CD14-positive monocyte (primary cell): Measurements from ENCODE around the gene GPER1. TPM values are rescaled to one million over a fixed set of nuclear protein-coding genes. Genes with fewer than 3 reads are reported as not detected.

Experiments
- DNase-seq, 3 donors: peaks; one replicate each; pipeline ENCODE4 v3.0.0-alpha.2; 2011 to 2022
- H2AFZ ChIP-seq: 2 replicates; pipeline ENCODE4 v1.6.0; 2012; ENCODE audit warnings: mild to moderate bottlenecking, low read depth, low read length, inconsistent platforms; ENCODE audit not compliant: insufficient read depth, poor library complexity, severe bottlenecking
- H3K27ac ChIP-seq, 2 donors: 1 replicate in 1 of 2; 2 replicates in 1 of 2; pipeline ENCODE4 v1.5.1; 2012 to 2013; ENCODE audit warnings: low read length in 2 of 2, control low read depth in 1 of 2, inconsistent platforms in 1 of 2, low read depth in 1 of 2, mild to moderate bottlenecking in 1 of 2
- H3K27me3 ChIP-seq, 2 donors: one replicate each; pipeline versions ENCODE4 v1.6.0 to v1.6.1; 2011 to 2013; ENCODE audit warnings: low read length in 2 of 2; ENCODE audit not compliant: control insufficient read depth in 2 of 2, insufficient read depth in 2 of 2
- H3K36me3 ChIP-seq, 2 donors: replicated peaks in 1 of 2; 1 replicate in 1 of 2; 2 replicates in 1 of 2; pipeline versions ENCODE4 v1.5.1 to v1.6.1; 2012 to 2013; ENCODE audit warnings: low read length in 2 of 2, control low read depth in 1 of 2, inconsistent platforms in 1 of 2, mild to moderate bottlenecking in 1 of 2; ENCODE audit not compliant: insufficient read depth in 2 of 2, control insufficient read depth in 1 of 2
- H3K4me1 ChIP-seq, 2 donors: 1 replicate in 1 of 2; 2 replicates in 1 of 2; pipeline versions ENCODE4 v1.5.1 to v1.6.1; 2012 to 2013; ENCODE audit warnings: low read length in 2 of 2, control low read depth in 1 of 2, inconsistent platforms in 1 of 2, mild to moderate bottlenecking in 1 of 2, moderate library complexity in 1 of 2; ENCODE audit not compliant: insufficient read depth in 2 of 2, control insufficient read depth in 1 of 2
- H3K4me2 ChIP-seq: replicated peaks from 2 replicates; pipeline ENCODE3; 2012; ENCODE audit warnings: low read length, moderate library complexity, mild to moderate bottlenecking; ENCODE audit not compliant: poor library complexity, severe bottlenecking; ENCODE audit errors: extremely low read depth
- H3K4me3 ChIP-seq, 3 experiments: fragments of 200-600 bp in 1 of 3; sonication (generic) in 1 of 3; replicated peaks in 1 of 3; 1 replicate in 2 of 3; 2 replicates in 1 of 3; pipeline ENCODE4 v1.5.1; 2011 to 2013; ENCODE audit warnings: low read length in 3 of 3, mild to moderate bottlenecking in 3 of 3, control low read depth in 2 of 3, low read depth in 2 of 3, inconsistent platforms in 1 of 3, moderate library complexity in 1 of 3
- H3K79me2 ChIP-seq: 2 replicates; pipeline ENCODE4 v1.6.0; 2012; ENCODE audit warnings: mild to moderate bottlenecking, control low read depth, inconsistent platforms, low read length, moderate library complexity; ENCODE audit not compliant: insufficient read depth
- H3K9ac ChIP-seq: 2 replicates; pipeline ENCODE4 v1.6.0; 2017; ENCODE audit warnings: low read length, mild to moderate bottlenecking; ENCODE audit not compliant: insufficient read depth, poor library complexity, severe bottlenecking
- H3K9me3 ChIP-seq, 2 donors: replicated peaks in 1 of 2; 1 replicate in 1 of 2; 2 replicates in 1 of 2; pipeline versions ENCODE4 v1.5.1 to v1.6.1; 2012 to 2013; ENCODE audit warnings: low read length in 2 of 2, control low read depth in 1 of 2; ENCODE audit not compliant: control insufficient read depth in 1 of 2, insufficient read depth in 1 of 2
- H4K20me1 ChIP-seq: 2 replicates; pipeline ENCODE4 v1.6.0; 2012; ENCODE audit warnings: mild to moderate bottlenecking, low read length, control low read depth, moderate library complexity; ENCODE audit not compliant: insufficient read depth
- H3K27ac Mint-ChIP-seq, 7 donors: one replicate each; pipeline ENCODE4 v1.8.0; 2020; ENCODE audit warnings: mild to moderate bottlenecking in 7 of 7, mixed read lengths in 7 of 7, moderate library complexity in 6 of 7, inconsistent platforms in 2 of 7
- H3K27me3 Mint-ChIP-seq, 3 donors: one replicate each; pipeline ENCODE4 v1.8.0; 2021 to 2022; ENCODE audit warnings: low read depth in 3 of 3, mild to moderate bottlenecking in 3 of 3, mixed read lengths in 3 of 3, moderate library complexity in 3 of 3, inconsistent platforms in 1 of 3
- H3K36me3 Mint-ChIP-seq, 2 donors: one replicate each; pipeline ENCODE4 v1.8.0; 2020; ENCODE audit warnings: mixed read lengths in 2 of 2, inconsistent platforms in 1 of 2, mild to moderate bottlenecking in 1 of 2
- H3K4me1 Mint-ChIP-seq: one replicate; pipeline ENCODE4 v1.8.0; 2020; ENCODE audit warnings: mild to moderate bottlenecking, mixed read lengths
- H3K4me3 Mint-ChIP-seq, 2 donors: one replicate each; pipeline ENCODE4 v1.8.0; 2020; ENCODE audit warnings: mild to moderate bottlenecking in 2 of 2, mixed read lengths in 2 of 2, moderate library complexity in 1 of 2
- H3K9me3 Mint-ChIP-seq, 7 donors: one replicate each; pipeline ENCODE4 v1.8.0; 2020 to 2022; ENCODE audit warnings: mixed read lengths in 7 of 7, mild to moderate bottlenecking in 6 of 7, moderate library complexity in 6 of 7, inconsistent platforms in 2 of 7
- CTCF ChIP-seq: fragments of 200-600 bp; IDR thresholded peaks from one replicate; pipeline ENCODE4 v1.8.0; 2022; ENCODE audit warnings: antibody characterized with exemption, mild to moderate bottlenecking
- WGBS: methylation state at CpG from one replicate; pipeline ENCODE4 v1.1.5; 2013; ENCODE audit warnings: missing lambda C conversion rate; ENCODE audit not compliant: insufficient coverage; 5-methylcytosine and 5-hydroxymethylcytosine counted together
- intact Hi-C, 2 donors: fragments of 100-400 bp; cut with micrococcal nuclease; formaldehyde crosslinking; loops; one replicate each; pipeline versions ENCODE4 v1.15.0 to v1.15.1; 2023
- polyA plus RNA-seq, 3 donors: library from polyadenylated mRNA; depleted of rRNA in 1 of 3; unstranded in 2 of 3; stranded (reverse) in 1 of 3; fragments of 300-500 nt in 2 of 3; fragments of >200 nt in 1 of 3; fragmentation: Illumina TruSeq in 2 of 3; gene quantifications; 1 replicate in 2 of 3; 2 replicates in 1 of 3; pipeline ENCODE4 v1.2.3, GENCODE V29; 2012 to 2021

Gene GPER1
- polyA plus RNA-seq, 3 donors, result 0.35 to 10.0 (median 4.1) TPM

GRCh38 chr7:1100386-1100785 is 12.5 kb downstream of the GPER1 start:
- Histone ChIP-seq H3K27me3 (no peaks in the 10 kb centered on the region), H3K36me3 (no peaks in the 10 kb centered on the region), H2AFZ (no peak overlapping the region), H3K4me1 (peaks cover 9 to 15% of the 10 kb centered on the region in 2 donors), H3K4me2 (no peak overlapping the region), H3K4me3 (no peak overlapping the region), H3K9me3 (no peaks in the 10 kb centered on the region), H3K79me2 (no peaks in the 10 kb centered on the region), H3K9ac (no peak overlapping the region), H3K27ac (no peak overlapping the region), H4K20me1 (no peaks in the 10 kb centered on the region)
- Mint-ChIP-seq H3K4me3 (no peak overlapping the region), H3K9me3 (peaks cover 0 to 4% (median 1%) of the 10 kb centered on the region in 7 donors), H3K4me1 (peaks cover 7% of the 10 kb centered on the region), H3K27me3 (peaks cover 0 to 2% (median 0%) of the 10 kb centered on the region in 3 donors), H3K27ac (no peak overlapping the region), H3K36me3 (no peaks in the 10 kb centered on the region)
- TF ChIP-seq CTCF, result no peak
- 94% methylated on average over 8 of the region's 14 CpGs for WGBS
- intact Hi-C loops, result no loop called here
- DNase-seq, result no peak

GRCh38 chr7:1100834-1101562 is 13.1 kb downstream of the GPER1 start:
- H3K4me1 ChIP-seq, result peaks cover 9 to 15% of the 10 kb centered on the region in 2 donors
- no peak overlapping the region for H3K27ac ChIP-seq
- intact Hi-C loops, result no loop called here
- Mint-ChIP-seq H3K9me3 (peaks cover 0 to 4% (median 1%) of the 10 kb centered on the region in 7 donors), H3K27ac (no peak overlapping the region), H3K27me3 (peaks cover 0 to 2% (median 1%) of the 10 kb centered on the region in 3 donors), H3K4me1 (peaks cover 7% of the 10 kb centered on the region), H3K4me3 (no peak overlapping the region), H3K36me3 (no peaks in the 10 kb centered on the region)
- no peak for DNase-seq
- H3K9ac ChIP-seq, result no peak overlapping the region
- no peaks in the 10 kb centered on the region for H3K79me2 ChIP-seq
- H3K27me3 ChIP-seq, result no peaks in the 10 kb centered on the region
- no peak overlapping the region for H3K4me3 ChIP-seq
- H3K36me3 ChIP-seq, result no peaks in the 10 kb centered on the region
- 90% methylated on average over 33 of the region's 34 CpGs for WGBS
- no peak for TF ChIP-seq CTCF
- H3K9me3 ChIP-seq, result no peaks in the 10 kb centered on the region
- no peak overlapping the region for H2AFZ ChIP-seq
- no peak overlapping the region for H3K4me2 ChIP-seq
- no peaks in the 10 kb centered on the region for H4K20me1 ChIP-seq
